Heart right ventricle (tissue), 16 donors: ENCODE measurements around the gene PSKH1. TPM values are rescaled to one million over a fixed set of nuclear protein-coding genes. Genes with fewer than 3 reads are reported as not detected.

ENCODE experiments used
- ATAC-seq, 8 donors: fragments of 200-7000 bp; cut with Tn5 transposase; one replicate each; pipeline ENCODE4 v1.9.1; 2020; ENCODE audit warnings: mild to moderate bottlenecking in 8 of 8, moderate library complexity in 8 of 8, moderate number of reproducible peaks in 1 of 8
- DNase-seq, 2 donors: peaks; one replicate each; pipeline ENCODE4 v3.0.0-alpha.2; 2020
- H3K27ac ChIP-seq, 10 donors: fragments of 200-600 bp; sonication (generic) in 2 of 10; one replicate each; pipeline versions ENCODE4 v1.5.0 to v1.8.0; 2020 to 2022; ENCODE audit warnings: mild to moderate bottlenecking in 3 of 10
- H3K27me3 ChIP-seq, 7 donors: fragments of 200-600 bp; one replicate each; pipeline ENCODE4 v1.8.0; 2021 to 2022; ENCODE audit warnings: mild to moderate bottlenecking in 2 of 7
- H3K36me3 ChIP-seq, 9 donors: fragments of 200-600 bp; sonication (generic) in 1 of 9; one replicate each; pipeline versions ENCODE4 v1.5.0 to v1.8.0; 2020 to 2022; ENCODE audit warnings: mild to moderate bottlenecking in 2 of 9
- H3K4me1 ChIP-seq, 9 donors: fragments of 200-600 bp; sonication (generic) in 1 of 9; one replicate each; pipeline versions ENCODE4 v1.5.0 to v1.8.0; 2020 to 2022; ENCODE audit warnings: mild to moderate bottlenecking in 4 of 9
- H3K4me3 ChIP-seq, 10 donors: fragments of 200-600 bp; sonication (generic) in 2 of 10; one replicate each; pipeline versions ENCODE4 v1.5.0 to v1.8.0; 2020 to 2022; ENCODE audit warnings: mild to moderate bottlenecking in 7 of 10, moderate library complexity in 2 of 10
- H3K9me3 ChIP-seq, 11 donors: fragments of 200-600 bp in 10 of 11; sonication (generic) in 2 of 11; one replicate each; pipeline versions ENCODE4 v1.5.0 to v1.8.0; 2013 to 2022; ENCODE audit warnings: mild to moderate bottlenecking in 2 of 11, control low read depth in 1 of 11, moderate library complexity in 1 of 11
- WGBS, 2 donors: extraction: QIAGEN DNeasy Blood & Tissue Kit; methylation state at CpG; one replicate each; pipeline ENCODE4 v1.1.7; 2013; ENCODE audit warnings: inconsistent platforms in 1 of 2; 5-methylcytosine and 5-hydroxymethylcytosine counted together
- intact Hi-C, 10 donors: fragments of 100-400 bp; cut with DNase I; formaldehyde crosslinking; loops; one replicate each; pipeline versions ENCODE4 v1.11.1 to v1.14.2; 2022
- polyA plus RNA-seq, 2 donors: library from polyadenylated mRNA; stranded (reverse); fragments of 200-250 nt; gene quantifications; one replicate each; pipeline ENCODE4 v1.2.3, GENCODE V29; 2013
- total RNA-seq, 10 donors: library from RNA; stranded (reverse); fragmentation: NEBNext Ultra II Directional in 3 of 10; extraction: Animal tissue kit (Norgen Biotek cat#: 25700) in 3 of 10; gene quantifications; one replicate each; pipeline versions ENCODE4 v1.2.1 to v1.2.4, GENCODE V29; 2021 to 2023
- TF ChIP-seq, protein P1 (sequence below), 9 donors: fragments of 200-600 bp; sonication (generic) in 2 of 9; IDR thresholded peaks; one replicate each; pipeline versions ENCODE4 v1.5.0 to v1.8.0; 2021 to 2022; ENCODE audit warnings: antibody characterized with exemption in 9 of 9, mild to moderate bottlenecking in 5 of 9, moderate library complexity in 1 of 9
- donor health status: Arrhythmogenic right ventricular cardiomyopathy.
- donor health status: ischemic (EF 13 %, LVEDD 7.1; RV severe dilation, severe dysfunction).
- donor health status: healthy with polysubstance abuse.
- donor health status: DM: no; HTN: yes; CAD: no.
- donor health status: DM: no; HTN: no; CAD: no.
- donor health status: ischemic (EF 25% LVEDD 6.9; RV normal size, moderate dysfunction).
- donor health status: ischemic (EF 25% LVEDD 5.7; RV mildly dilated, moderate dysfunction).
- donor health status: healthy.
- donor health status: DM: yes; HTN: yes; CAD: no.
- donor health status: Ischemic cardiomyopathy.
- donor health status: ischemic (EF 35%, LVEDD 5.7; RV mildly dilated, moderate dysfunction).
- donor health status: nonischemic (EF 11% LVEDD 7.7; RV severe dilation, severe dysfunction).
- donor health status: DM: yes; HTN: yes; CAD: no.
- donor health status: PGD.
- donor health status: ischemic (EF 29% LVEDD 5.4; RV normal size, mild dysfunction).
- donor health status: nonischemic (EF 23%, LVEDD 6.1; RV moderate dilation, normal function).

The PSKH1 gene
- total and polyA plus RNA-seq, 12 donors = 15.7 to 24.5 (median 20.5) TPM

DNA sequence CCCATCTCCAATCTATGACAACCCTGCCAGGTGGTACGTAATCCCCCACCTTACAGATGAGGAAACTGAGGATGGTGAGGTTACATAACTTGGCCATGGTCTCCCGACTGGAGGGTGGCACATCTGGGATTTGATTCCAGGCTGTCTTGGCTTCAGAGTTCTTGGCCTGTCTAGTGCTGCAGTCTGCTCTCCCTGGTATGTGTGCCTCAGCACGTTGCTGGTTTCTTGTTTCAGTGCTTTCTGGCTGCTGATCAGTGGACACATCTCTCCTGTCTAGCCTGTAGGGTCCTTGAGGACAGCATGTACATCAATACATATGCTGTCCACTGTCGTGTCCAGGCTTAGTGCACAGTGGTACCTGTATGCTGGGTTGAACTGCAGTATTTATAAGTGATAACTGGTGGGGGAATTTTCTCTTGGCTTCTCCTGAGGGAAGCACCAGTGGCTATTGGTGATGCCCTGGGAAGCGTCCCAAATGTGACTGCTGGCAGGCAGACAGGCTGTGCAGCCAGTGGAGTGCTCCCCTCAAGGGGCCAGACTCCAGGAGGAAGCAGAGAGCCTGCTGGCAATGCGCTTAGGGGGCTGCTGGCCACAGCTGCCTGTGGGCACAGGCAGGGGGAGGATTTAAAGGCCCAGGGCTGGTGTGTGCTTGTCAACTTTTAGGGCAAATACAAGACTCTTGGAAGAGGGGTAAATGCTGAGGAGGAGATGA is 24.2 kb downstream of the PSKH1 start:
- Histone ChIP-seq H3K27ac (peak overlapping the region in 9 of 10 donors; percentile 17 to 83 (median 53)), H3K4me1 (peaks cover 25 to 77% (median 57%) of the 10 kb centered on the region in 9 donors), H3K27me3 (no peaks in the 10 kb centered on the region), H3K4me3 (no peak overlapping the region), H3K36me3 (peaks cover 0 to 55% (median 0%) of the 10 kb centered on the region in 9 donors), H3K9me3 (no peaks in the 10 kb centered on the region)
- WGBS, 2 donors = 37 to 47% methylated on average over 6 of the region's 6 CpGs
- DNase-seq (peak; percentile 65 to 69), ATAC-seq (peak; percentile 74 to 90 (median 82))
- intact Hi-C loops = loop anchor here in 1 of 10 donors (5.0 kb wide), 2 partner anchors 35 to 85 kb away; partner anchors contain the start of gene NRN1L
- TF ChIP-seq, protein P1, sequence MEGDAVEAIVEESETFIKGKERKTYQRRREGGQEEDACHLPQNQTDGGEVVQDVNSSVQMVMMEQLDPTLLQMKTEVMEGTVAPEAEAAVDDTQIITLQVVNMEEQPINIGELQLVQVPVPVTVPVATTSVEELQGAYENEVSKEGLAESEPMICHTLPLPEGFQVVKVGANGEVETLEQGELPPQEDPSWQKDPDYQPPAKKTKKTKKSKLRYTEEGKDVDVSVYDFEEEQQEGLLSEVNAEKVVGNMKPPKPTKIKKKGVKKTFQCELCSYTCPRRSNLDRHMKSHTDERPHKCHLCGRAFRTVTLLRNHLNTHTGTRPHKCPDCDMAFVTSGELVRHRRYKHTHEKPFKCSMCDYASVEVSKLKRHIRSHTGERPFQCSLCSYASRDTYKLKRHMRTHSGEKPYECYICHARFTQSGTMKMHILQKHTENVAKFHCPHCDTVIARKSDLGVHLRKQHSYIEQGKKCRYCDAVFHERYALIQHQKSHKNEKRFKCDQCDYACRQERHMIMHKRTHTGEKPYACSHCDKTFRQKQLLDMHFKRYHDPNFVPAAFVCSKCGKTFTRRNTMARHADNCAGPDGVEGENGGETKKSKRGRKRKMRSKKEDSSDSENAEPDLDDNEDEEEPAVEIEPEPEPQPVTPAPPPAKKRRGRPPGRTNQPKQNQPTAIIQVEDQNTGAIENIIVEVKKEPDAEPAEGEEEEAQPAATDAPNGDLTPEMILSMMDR (IDR thresholded peaks at IDR 0.05) = peak in 2 of 9 donors; percentile 11 to 18

DNA sequence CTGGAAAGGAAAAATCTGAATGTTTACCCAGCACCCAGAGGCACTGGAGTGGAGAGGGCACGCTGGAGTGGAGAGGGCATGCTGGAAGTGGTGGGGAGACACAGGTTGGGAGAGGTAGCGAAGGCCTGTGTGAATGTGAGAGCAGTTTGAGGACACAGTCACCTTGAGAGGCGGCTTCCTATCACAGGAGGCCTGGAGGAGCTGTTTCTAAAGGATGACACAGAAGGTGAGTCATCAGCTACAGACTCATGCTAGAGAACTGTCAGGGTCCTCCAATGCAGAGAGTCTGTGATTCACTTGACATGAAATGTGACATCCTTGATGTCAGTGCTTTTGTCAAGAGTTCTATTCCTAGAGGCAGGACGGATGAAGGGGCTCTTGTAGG is 24.8 kb downstream of the PSKH1 start:
- H3K36me3 ChIP-seq = peaks cover 0 to 51% (median 0%) of the 10 kb centered on the region in 9 donors
- WGBS, 2 donors = 48 to 65% methylated on average over 4 of the region's 4 CpGs
- ATAC-seq (peak in 5 of 8 donors; percentile 8 to 73 (median 36)), DNase-seq (no peak)
- TF ChIP-seq, protein P1 (IDR thresholded peaks at IDR 0.05) = no peak
- peak overlapping the region in 9 of 10 donors; percentile 17 to 83 (median 53) for H3K27ac ChIP-seq
- H3K4me1 ChIP-seq = peaks cover 25 to 82% (median 61%) of the 10 kb centered on the region in 9 donors
- H3K27me3 ChIP-seq = no peaks in the 10 kb centered on the region
- H3K4me3 ChIP-seq = no peak overlapping the region
- H3K9me3 ChIP-seq = no peaks in the 10 kb centered on the region
- intact Hi-C loops = loop anchor here in 1 of 10 donors (5.0 kb wide), 2 partner anchors 36 to 86 kb away; partner anchors contain the start of gene NRN1L

DNA sequence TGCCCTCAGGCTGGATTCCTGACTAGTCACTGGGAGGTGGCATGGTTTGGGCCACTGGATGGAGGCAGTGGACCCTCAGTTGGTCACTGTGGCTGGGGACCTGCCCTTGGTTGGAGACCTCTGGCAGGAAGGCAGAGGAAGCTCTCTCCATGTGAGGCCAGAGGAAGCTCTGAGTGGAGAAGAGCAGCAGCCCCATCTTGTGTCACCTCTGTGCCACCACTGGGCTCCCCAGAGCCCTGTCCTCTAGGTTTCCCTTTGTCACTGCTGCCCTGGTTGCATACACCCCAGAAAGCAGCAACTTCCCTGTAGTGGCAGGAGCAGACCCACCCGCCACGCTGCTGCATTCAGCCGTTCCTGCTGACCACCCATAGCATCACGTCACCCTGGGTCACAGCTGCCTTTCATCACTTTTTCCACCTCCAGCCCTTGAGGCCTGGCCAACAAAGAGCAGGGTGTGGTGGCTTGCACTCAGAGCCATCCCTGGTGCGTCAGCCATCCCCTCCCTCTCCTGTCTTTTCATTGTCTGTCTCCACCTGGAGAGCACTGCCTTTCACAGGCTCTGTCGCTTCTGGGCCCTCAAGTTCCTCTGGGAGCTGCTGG is 26.7 kb downstream of the PSKH1 start:
- Histone ChIP-seq H3K27ac (peak overlapping the region in 4 of 10 donors; percentile 26 to 73 (median 43)), H3K4me1 (peaks cover 25 to 96% (median 78%) of the 10 kb centered on the region in 9 donors), H3K36me3 (peaks cover 0 to 46% (median 0%) of the 10 kb centered on the region in 9 donors), H3K27me3 (no peaks in the 10 kb centered on the region), H3K4me3 (no peak overlapping the region), H3K9me3 (no peaks in the 10 kb centered on the region)
- TF ChIP-seq, protein P1 (IDR thresholded peaks at IDR 0.05) = peak in 7 of 9 donors; percentile 22 to 47 (median 33)
- peak in 4 of 8 donors; percentile 27 to 40 (median 32) for ATAC-seq
- DNase-seq = no peak
- WGBS, 2 donors = 54 to 71% methylated on average over 6 of the region's 6 CpGs
- intact Hi-C loops = loop anchor here in 5 of 10 donors (5.0 to 10.0 kb wide), 5 partner anchors 37 to 247 kb away; partner anchors contain the start of gene NRN1L (in 1 of the 5)

DNA sequence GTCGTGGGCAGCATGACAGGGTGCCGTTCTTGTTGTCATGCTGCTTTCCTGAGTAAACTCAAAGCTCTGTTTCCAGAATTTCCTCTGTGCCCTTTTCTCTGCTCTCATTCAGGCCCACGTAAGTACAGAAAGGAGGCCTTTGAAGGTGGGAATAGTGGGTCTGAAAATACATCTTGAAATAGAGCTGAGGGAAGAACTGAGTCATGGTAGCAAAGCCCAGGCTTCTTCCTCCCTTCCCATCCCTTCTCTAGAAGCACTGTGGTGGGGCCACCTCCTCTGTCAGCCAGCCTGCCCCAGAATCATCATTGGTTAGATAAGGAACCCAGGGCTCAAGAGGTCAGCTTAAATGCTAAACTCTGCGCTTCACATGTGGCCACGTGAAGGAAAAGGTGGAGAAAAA is 29.2 kb downstream of the PSKH1 start:
- H3K27ac ChIP-seq = peak overlapping the region in 4 of 10 donors; percentile 17 to 39 (median 20)
- H3K9me3 ChIP-seq = no peaks in the 10 kb centered on the region
- peaks cover 0 to 38% (median 0%) of the 10 kb centered on the region in 9 donors for H3K36me3 ChIP-seq
- ATAC-seq (no peak), DNase-seq (no peak)
- H3K4me1 ChIP-seq = peaks cover 13 to 97% (median 74%) of the 10 kb centered on the region in 9 donors
- no peaks in the 10 kb centered on the region for H3K27me3 ChIP-seq
- WGBS, 2 donors = 68 to 69% methylated on average over 5 of the region's 5 CpGs
- H3K4me3 ChIP-seq = no peak overlapping the region
- intact Hi-C loops = loop anchor here in 4 of 10 donors (5.0 to 10.0 kb wide), 3 partner anchors 95 to 250 kb away; no protein-coding TSS in a partner anchor
- TF ChIP-seq, protein P1 (IDR thresholded peaks at IDR 0.05) = no peak
